NCI-H2196 treated with DMSO at 0.1 percent for 48 hours (cell line): ENCODE measurements around the gene FMNL2.

Experiments used
- DNase-seq: peaks from one replicate; lab custom pipeline; 2025; ENCODE audit not compliant: unreplicated experiment; lab: John Stamatoyannopoulos, UW

The FMNL2 gene

GRCh38 chr2:152492911-152493310 is 157.9 kb downstream of the FMNL2 start:
- DNase-seq: no peak

GRCh38 chr2:152493417-152493816 is 158.4 kb downstream of the FMNL2 start:
- DNase-seq: no peak

- DNase-seq: no peak
Observed at GRCh38 chr2:152493945-152494528, 159.1 kb downstream of the FMNL2 start.

- no peak for DNase-seq
Observed at GRCh38 chr2:152496371-152496770, 161.4 kb downstream of the FMNL2 start.

- DNase-seq: peak; percentile 5
Observed at GRCh38 chr2:152497481-152498052, 162.6 kb downstream of the FMNL2 start.

DNA sequence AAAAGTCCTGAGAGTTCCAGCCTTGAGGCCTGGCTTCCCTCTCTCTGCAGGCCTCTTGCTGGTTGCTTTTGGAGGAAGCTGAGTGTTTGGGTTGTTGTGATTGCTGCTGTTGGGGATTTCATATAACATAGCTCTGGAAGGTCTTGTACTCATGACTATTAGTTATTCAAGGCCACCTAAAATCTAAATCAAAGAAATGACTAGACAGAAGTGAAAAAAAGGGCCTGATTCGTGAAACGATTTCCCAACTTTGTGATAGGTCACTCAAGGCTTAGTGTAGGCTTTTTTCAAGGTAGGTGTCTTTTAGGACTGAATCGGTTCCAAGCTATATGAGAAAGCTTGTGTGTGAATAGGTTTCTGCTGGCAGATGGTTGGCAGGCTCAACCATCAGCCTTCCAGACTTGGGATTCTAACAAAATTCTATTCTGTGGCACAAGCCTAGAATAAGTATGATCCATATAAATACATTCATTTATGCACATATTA is 164.4 kb downstream of the FMNL2 start:
- no peak for DNase-seq

DNA sequence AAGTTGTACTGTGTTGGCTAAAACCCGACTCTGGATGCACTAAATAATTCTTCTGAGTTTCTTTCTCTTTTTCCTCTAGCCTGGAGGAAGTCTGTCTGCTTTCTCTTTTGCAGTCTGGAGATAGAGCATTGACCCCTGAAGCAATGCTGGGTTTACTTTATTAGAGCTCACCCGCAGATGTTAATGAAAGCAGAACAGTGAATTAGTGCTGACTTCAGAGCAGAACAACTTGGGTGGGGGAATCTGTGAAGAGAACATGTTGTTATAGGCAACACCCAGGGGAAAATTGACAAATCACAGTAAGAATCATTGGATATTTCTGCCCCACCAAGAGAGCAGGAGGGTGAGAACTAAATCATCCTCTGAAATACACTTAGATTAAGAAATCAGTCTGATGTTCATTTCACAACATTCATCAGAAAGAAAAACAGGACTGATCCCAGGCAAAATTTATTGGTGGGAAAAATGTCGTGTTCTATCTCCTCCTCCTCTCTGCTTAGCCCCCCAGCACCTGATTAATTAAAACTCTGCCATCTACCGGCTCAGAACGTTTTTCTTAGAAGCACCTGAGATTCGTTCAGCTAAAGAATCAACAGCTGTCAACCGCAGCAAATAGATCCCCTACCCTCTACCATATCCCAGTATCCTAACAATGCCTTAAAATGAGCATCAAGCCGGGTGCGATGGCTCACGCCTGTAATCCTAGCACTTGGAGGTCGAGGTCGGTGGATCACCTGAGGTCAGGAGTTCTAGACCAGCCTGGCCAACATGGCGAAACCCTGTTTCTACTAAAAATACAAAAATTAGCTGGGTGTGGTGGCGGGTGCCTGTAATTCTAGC is 165.1 kb downstream of the FMNL2 start:
- no peak for DNase-seq

GRCh38 chr2:152500772-152501171 is 165.8 kb downstream of the FMNL2 start:
- DNase-seq: no peak

GRCh38 chr2:152501666-152502065 is 166.7 kb downstream of the FMNL2 start:
- DNase-seq: no peak

GRCh38 chr2:152504618-152505017 is 169.6 kb downstream of the FMNL2 start:
- DNase-seq: no peak

DNA sequence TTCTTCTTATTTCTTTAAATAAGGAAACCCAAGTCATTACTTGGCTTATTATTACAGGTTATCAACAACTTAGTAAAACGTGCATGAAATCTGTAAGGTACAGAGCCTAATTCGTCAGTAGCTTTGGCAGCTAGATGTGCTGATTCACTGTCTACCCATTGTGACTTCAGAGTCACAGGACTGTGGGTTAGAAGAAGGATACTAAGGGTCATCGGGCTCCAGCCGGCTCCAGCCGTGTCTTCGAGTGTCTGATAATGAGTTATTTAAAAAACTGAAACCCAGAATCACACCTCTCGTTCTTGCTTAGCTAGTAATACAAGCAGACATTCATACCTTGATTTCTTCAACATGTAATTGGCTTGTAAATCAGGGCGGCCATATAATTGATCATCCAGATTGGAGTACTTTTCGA is 170.5 kb downstream of the FMNL2 start:
- no peak for DNase-seq

DNA sequence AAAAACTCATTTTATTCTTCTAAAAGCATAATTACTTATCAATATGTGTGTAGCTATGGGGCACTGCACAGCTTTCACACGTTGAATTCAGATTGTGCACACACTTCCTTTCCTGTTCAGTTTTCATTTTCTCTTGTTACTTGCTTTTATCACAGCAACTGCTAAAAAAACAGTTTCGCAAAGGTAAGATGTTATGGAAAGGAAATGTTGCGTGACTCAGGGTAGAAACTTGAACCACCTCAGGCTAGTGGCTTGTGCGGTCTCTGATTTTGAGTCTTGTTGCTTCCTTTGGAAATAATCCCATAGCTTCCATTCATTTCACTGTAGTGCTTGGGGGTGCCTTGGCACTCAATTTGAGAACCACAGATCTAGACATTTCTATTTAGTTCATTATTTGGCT is 171.9 kb downstream of the FMNL2 start:
- DNase-seq: no peak

DNA sequence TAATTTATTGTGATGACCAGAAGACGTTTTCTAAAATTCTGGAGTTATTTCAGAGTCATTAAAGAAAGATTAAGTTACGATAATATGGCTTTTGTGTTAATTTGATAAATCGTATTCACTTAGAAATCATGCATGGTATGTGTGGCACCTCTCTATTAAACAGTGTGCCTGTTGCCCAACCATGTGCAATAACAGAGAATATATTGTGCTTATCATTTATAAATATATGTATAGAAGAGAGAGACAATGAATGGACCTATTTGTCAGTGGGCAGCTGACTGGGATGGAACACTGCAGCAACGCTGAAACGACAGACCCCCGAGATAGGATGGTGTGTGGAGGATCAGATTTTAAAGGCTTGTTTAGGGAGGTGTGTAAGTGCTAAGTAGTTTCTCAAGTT is 172.9 kb downstream of the FMNL2 start:
- DNase-seq: no peak

GRCh38 chr2:152508446-152508845 is 173.5 kb downstream of the FMNL2 start:
- DNase-seq: no peak

GRCh38 chr2:152509772-152510491 is 175.0 kb downstream of the FMNL2 start:
- no peak for DNase-seq

GRCh38 chr2:152510621-152511020 is 175.6 kb downstream of the FMNL2 start:
- DNase-seq: no peak

GRCh38 chr2:152511981-152512380 is 177.0 kb downstream of the FMNL2 start:
- DNase-seq: no peak

GRCh38 chr2:152513029-152513428 is 178.1 kb downstream of the FMNL2 start:
- no peak for DNase-seq

DNA sequence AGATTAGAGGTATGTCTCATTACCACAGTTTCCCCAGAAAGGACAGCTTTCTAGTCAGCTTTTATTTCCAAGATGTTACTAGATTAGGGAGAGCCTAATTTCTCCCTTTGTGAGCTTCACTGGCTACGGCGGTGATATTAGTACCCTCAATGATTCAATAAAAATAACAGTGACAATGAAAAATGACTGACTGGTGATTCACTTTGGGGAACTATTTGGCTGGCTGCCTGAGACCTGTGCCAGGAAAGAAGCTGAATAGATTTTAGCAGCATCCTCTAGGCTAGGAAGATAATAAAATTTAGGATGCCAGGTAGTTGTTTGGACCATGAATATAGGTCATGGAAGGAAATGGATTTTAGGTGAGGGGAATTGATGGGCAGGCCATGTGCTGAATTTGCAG is 178.7 kb downstream of the FMNL2 start:
- DNase-seq: no peak

DNA sequence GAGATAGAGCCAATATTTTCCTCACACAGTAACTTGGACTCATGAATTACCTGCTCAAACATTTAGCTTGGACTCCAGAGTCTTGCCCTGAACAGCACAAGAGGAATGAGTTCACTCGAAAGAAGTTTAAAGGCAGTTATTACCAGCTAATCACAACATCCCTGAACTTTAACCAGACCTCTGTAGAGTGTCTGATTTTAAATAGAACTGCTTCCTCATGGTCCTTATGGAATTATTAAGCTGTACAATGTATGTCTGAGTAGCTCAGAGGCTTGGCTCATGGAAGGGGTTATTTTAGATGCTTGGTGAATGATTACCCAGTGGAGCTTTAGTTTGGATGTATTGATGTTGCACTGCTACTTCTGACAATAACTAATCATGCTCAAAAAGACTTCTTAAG is 183.1 kb downstream of the FMNL2 start:
- no peak for DNase-seq
